Measurements from ENCODE around the gene RALGPS1.

DNA sequence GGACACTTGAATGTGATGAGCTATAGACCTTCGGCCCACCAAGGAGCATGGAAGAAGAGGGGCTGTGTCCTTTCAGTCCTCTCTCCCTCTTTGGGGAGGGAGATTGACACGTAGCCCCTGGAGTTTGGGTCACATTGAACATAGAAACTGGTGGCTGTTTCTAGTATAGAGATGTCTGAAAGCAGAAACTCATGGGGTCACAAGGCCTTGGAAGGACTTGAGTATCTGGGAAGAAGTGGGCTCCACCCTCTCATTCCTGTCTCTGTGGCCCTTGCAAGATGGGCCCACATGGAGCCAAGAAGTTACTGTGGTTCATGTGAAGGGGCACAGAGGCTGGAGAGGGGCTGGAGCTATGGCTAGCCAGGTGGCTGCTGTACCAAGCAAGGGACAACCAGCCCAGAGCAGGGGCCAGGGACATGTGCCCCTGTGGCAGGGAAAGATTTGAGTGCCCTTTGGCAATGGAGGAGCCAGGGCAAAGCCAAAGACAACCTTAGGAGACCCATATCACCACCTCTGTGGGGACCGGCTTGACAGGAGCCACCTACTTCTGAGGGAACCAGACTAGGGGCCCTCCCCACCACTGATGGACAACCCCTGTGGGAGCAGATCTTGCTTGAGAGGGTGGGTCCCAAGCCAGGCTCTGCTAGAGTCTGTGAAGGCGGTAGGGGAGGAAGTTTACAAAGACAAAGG is 220.6 kb downstream of the RALGPS1 start:
- TF ChIP-seq, protein P1, sequence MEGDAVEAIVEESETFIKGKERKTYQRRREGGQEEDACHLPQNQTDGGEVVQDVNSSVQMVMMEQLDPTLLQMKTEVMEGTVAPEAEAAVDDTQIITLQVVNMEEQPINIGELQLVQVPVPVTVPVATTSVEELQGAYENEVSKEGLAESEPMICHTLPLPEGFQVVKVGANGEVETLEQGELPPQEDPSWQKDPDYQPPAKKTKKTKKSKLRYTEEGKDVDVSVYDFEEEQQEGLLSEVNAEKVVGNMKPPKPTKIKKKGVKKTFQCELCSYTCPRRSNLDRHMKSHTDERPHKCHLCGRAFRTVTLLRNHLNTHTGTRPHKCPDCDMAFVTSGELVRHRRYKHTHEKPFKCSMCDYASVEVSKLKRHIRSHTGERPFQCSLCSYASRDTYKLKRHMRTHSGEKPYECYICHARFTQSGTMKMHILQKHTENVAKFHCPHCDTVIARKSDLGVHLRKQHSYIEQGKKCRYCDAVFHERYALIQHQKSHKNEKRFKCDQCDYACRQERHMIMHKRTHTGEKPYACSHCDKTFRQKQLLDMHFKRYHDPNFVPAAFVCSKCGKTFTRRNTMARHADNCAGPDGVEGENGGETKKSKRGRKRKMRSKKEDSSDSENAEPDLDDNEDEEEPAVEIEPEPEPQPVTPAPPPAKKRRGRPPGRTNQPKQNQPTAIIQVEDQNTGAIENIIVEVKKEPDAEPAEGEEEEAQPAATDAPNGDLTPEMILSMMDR (IDR thresholded peaks at IDR 0.05): no peak
- TF ChIP-seq POLR2A (IDR thresholded peaks at IDR 0.05): no peak

All from vagina (tissue), 2 donors.